Suprapubic skin (tissue), 4 donors: ENCODE data around the gene FCAMR. TPM values are rescaled to one million over a fixed set of nuclear protein-coding genes. Genes with fewer than 3 reads are reported as not detected.

ENCODE experiments used
- DNase-seq, 2 donors: peaks; one replicate each; pipeline ENCODE4 v3.0.0-alpha.2; 2019; ENCODE audit warnings: low spot score in 2 of 2
- H3K27ac ChIP-seq: fragments of 200-600 bp; sonication (generic); one replicate; pipeline ENCODE4 v1.5.1; 2019
- H3K27me3 ChIP-seq: fragments of 200-600 bp; sonication (generic); one replicate; pipeline ENCODE4 v1.5.1; 2019
- H3K36me3 ChIP-seq: fragments of 200-600 bp; sonication (generic); one replicate; pipeline ENCODE4 v1.5.1; 2019
- H3K4me1 ChIP-seq: fragments of 200-600 bp; sonication (generic); one replicate; pipeline ENCODE4 v1.5.1; 2019
- H3K4me3 ChIP-seq: fragments of 200-600 bp; sonication (generic); one replicate; pipeline ENCODE4 v1.5.1; 2019; ENCODE audit warnings: mild to moderate bottlenecking
- H3K9me3 ChIP-seq: fragments of 200-600 bp; sonication (generic); one replicate; pipeline ENCODE4 v1.5.1; 2019
- CTCF ChIP-seq, 2 donors: fragments of 200-600 bp in 1 of 2; fragments of 450-650 bp in 1 of 2; sonication (generic) in 1 of 2; IDR thresholded peaks; one replicate each; pipeline ENCODE4 v1.5.1; 2016 to 2019; ENCODE audit warnings: antibody characterized with exemption in 2 of 2, mild to moderate bottlenecking in 1 of 2, moderate library complexity in 1 of 2
- EP300 ChIP-seq: sonication (generic); formaldehyde crosslinking; IDR thresholded peaks from one replicate; pipeline ENCODE4 v1.6.1; 2017; ENCODE audit warnings: antibody characterized with exemption
- POLR2A ChIP-seq, 2 donors: fragments of 450-650 bp; IDR thresholded peaks; one replicate each; pipeline ENCODE4 v1.6.1; 2017; ENCODE audit warnings: antibody characterized with exemption in 2 of 2, mild to moderate bottlenecking in 2 of 2, moderate library complexity in 2 of 2
- POLR2AphosphoS5 ChIP-seq, 3 donors: sonication (generic); formaldehyde crosslinking; IDR thresholded peaks; one replicate each; pipeline ENCODE4 v1.6.1; 2017; ENCODE audit warnings: antibody characterized with exemption in 3 of 3
- WGBS: methylation state at CpG from one replicate; pipeline ENCODE4 v1.1.5; 2018; 5-methylcytosine and 5-hydroxymethylcytosine counted together
- total RNA-seq, 4 donors: library from RNA; depleted of rRNA; stranded (reverse); fragments of >200 nt; gene quantifications; one replicate each; pipeline ENCODE4 v1.1.0, GENCODE V29; 2016

Gene FCAMR
- total RNA-seq, 4 donors from 2014 or later = not detected

GRCh38 chr1:206941766-206942418 is 28.4 kb downstream of the FCAMR start:
- no peak overlapping the region for H3K4me3 ChIP-seq
- no peak for DNase-seq
- TF ChIP-seq POLR2A (IDR thresholded peaks at IDR 0.05) (no peak), POLR2AphosphoS5 (IDR thresholded peaks at IDR 0.05) (no peak), CTCF (IDR thresholded peaks at IDR 0.05) (no peak), EP300 (no peak)

DNA sequence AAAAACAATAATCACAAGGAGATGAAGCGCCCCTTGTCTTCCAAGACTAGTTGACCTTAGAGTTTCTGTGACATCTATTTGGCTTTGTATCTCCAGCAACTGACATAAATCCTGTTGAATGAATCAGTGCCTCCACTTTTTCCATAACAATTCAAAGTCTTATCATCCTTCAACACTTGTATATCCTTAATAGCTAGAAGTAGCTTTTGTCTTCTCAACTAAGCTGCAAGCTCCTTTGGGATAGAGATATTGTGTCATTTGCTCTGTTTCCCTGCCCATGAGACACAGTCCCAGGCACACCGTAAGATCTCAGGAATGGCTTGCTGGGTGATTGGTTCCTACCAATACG is 29.7 kb downstream of the FCAMR start:
- DNase-seq = no peak
- no peak overlapping the region for H3K4me3 ChIP-seq
- H3K4me1 ChIP-seq = peaks cover 7% of the 10 kb centered on the region
- WGBS = 88% methylated on average over 3 of the region's 3 CpGs
- TF ChIP-seq CTCF (IDR thresholded peaks at IDR 0.05) (no peak), POLR2A (IDR thresholded peaks at IDR 0.05) (no peak), POLR2AphosphoS5 (IDR thresholded peaks at IDR 0.05) (no peak), EP300 (no peak)
- no peak overlapping the region for H3K27ac ChIP-seq
- H3K27me3 ChIP-seq = peaks cover 11% of the 10 kb centered on the region
- H3K36me3 ChIP-seq = no peaks in the 10 kb centered on the region
- H3K9me3 ChIP-seq = no peaks in the 10 kb centered on the region

More at GRCh38 chr1:206941766-206942418, 28.4 kb downstream of the FCAMR start:
- H3K27ac ChIP-seq = no peak overlapping the region
- H3K36me3 ChIP-seq = no peaks in the 10 kb centered on the region
- H3K4me1 ChIP-seq = peaks cover 7% of the 10 kb centered on the region
- WGBS = 65% methylated on average over 6 of the region's 6 CpGs
- H3K9me3 ChIP-seq = no peaks in the 10 kb centered on the region
- H3K27me3 ChIP-seq = peaks cover 15% of the 10 kb centered on the region

DNA sequence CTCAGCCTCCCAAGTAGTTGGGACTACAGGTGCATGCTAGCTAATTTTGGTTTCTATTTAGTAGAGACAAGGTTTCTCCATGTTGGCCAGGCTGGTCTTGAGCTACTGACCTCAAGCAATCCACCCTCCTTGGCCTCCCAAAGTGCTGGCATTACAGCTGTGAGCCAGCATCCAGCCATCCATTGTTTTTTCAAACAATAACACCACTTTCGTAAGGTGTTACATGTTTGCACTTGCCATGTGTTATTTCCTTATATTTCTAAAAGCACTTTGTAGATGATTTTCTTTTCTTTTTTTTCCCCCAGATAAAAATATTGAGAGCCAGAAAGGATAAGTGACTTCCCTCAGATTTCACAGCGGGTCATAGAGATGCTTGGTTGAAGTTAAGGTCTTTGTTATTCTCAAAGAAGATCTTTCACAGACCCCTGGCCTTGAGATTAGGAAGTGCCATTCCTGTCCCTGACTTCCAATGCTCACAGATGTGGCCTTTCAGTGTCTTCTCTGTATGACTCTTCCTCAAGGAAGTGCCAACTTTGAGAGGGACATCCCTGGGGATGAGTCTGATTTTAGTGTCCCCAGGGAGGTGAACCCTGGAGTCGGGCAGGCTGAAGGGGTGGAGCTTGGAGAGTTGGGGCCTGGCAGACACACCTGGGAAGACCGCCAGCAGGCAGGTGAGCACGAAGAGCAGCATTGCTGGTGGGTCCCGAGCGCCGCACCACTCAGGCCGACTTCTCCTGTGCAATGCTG is 30.2 kb downstream of the FCAMR start:
- H3K27ac ChIP-seq = no peak overlapping the region
- peaks cover 7% of the 10 kb centered on the region for H3K4me1 ChIP-seq
- H3K36me3 ChIP-seq = no peaks in the 10 kb centered on the region

DNA sequence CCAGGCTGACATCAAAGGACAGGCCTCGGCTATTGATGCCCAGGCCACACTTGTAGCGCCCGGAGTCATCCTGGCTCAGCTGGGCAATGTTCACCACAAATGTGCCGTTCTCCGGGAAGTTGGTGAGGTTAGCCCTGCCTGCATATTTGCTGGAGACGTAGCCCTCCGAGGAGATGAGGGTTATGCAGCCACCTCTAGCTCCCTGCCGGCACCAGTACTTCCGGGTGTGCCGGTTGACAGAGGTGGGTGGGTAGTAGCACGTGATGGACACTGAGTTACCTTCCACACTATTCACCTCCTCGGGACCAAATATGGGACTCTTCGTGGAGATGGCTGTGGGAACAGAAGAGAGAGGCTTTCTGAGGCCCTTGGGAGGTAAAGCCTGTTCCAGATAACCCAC is 31.1 kb downstream of the FCAMR start:
- H3K27me3 ChIP-seq = peaks cover 4% of the 10 kb centered on the region
- TF ChIP-seq POLR2AphosphoS5 (IDR thresholded peaks at IDR 0.05) (no peak), CTCF (IDR thresholded peaks at IDR 0.05) (no peak), POLR2A (IDR thresholded peaks at IDR 0.05) (no peak), EP300 (no peak)
- 93% methylated on average over 7 of the region's 13 CpGs for WGBS
- H3K4me1 ChIP-seq = peaks cover 7% of the 10 kb centered on the region
- no peaks in the 10 kb centered on the region for H3K9me3 ChIP-seq
- no peak overlapping the region for H3K27ac ChIP-seq
- no peak for DNase-seq
- H3K4me3 ChIP-seq = no peak overlapping the region
- no peaks in the 10 kb centered on the region for H3K36me3 ChIP-seq

More for the DNA sequence above, 30.2 kb downstream of the FCAMR start:
- no peak for DNase-seq
- no peaks in the 10 kb centered on the region for H3K9me3 ChIP-seq
- no peak for TF ChIP-seq POLR2AphosphoS5 (IDR thresholded peaks at IDR 0.05)
- TF ChIP-seq EP300 = no peak
- no peak for TF ChIP-seq CTCF (IDR thresholded peaks at IDR 0.05)
- no peak for TF ChIP-seq POLR2A (IDR thresholded peaks at IDR 0.05)
- 71% methylated on average over 9 of the region's 9 CpGs for WGBS
- peaks cover 6% of the 10 kb centered on the region for H3K27me3 ChIP-seq
- H3K4me3 ChIP-seq = no peak overlapping the region

DNA sequence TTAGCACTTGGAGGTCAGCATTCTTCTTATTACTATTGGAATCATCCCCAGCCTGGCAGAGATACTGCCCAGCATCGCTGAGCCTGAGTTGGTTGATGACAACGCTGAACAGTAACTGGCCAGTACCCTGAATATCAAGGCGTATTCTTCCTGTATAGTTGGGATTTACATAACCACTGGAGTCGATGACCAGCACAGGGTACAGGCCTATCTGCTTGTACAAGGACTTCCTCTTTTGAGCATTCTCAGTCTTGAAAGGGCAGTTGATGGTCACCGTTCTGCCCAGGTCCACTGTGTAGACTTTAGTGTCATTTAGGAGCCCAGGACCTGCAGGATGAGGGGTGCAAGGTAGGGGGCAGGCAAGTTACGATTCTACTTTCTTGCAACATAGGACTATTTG is 32.8 kb downstream of the FCAMR start:
- Histone ChIP-seq H3K4me3 (no peak overlapping the region), H3K36me3 (no peaks in the 10 kb centered on the region), H3K27me3 (peaks cover 4% of the 10 kb centered on the region), H3K4me1 (peaks cover 7% of the 10 kb centered on the region), H3K9me3 (no peaks in the 10 kb centered on the region), H3K27ac (no peak overlapping the region)
- TF ChIP-seq POLR2A (IDR thresholded peaks at IDR 0.05) (no peak), EP300 (no peak), POLR2AphosphoS5 (IDR thresholded peaks at IDR 0.05) (no peak), CTCF (IDR thresholded peaks at IDR 0.05) (no peak)
- 77% methylated on average over 5 of the region's 6 CpGs for WGBS
- DNase-seq = no peak
